NK-92 (cell line): ENCODE data around the gene INPP5F.
"Not testable (repeated sequence)": the region's sequence is repeated elsewhere in the genome, so short reads cannot be mapped to it uniquely, and the experiment has no call there.

Experiments
- DNase-seq: peaks from one replicate; lab custom pipeline; 2025; ENCODE audit not compliant: unreplicated experiment; lab: John Stamatoyannopoulos, UW

The INPP5F gene

GRCh38 chr10:119742947-119743648 is 17.2 kb downstream of the INPP5F start:
- no peak for DNase-seq

GRCh38 chr10:119747940-119748339 is 22.1 kb downstream of the INPP5F start:
- no peak for DNase-seq

DNA sequence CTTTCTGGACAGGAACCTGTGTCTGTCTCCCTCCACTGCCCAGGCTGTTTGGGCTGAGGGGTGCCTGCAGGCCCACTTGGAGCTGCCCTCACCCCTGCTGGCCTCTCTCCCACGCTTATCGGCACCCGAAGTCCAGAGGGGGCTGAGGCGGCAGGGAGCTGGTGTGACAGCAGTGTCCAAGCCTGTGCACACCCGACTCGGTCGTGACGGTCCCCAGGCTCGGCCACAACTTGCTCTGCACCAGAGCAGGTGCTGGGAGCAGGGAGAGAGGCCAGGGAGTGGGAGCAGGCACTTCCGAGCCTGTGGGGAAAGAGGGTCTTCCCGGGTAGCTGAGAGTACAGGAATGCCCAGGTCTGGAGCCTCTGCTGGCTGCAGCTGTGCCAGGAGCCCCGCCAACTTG is 23.0 kb downstream of the INPP5F start:
- no peak for DNase-seq

DNA sequence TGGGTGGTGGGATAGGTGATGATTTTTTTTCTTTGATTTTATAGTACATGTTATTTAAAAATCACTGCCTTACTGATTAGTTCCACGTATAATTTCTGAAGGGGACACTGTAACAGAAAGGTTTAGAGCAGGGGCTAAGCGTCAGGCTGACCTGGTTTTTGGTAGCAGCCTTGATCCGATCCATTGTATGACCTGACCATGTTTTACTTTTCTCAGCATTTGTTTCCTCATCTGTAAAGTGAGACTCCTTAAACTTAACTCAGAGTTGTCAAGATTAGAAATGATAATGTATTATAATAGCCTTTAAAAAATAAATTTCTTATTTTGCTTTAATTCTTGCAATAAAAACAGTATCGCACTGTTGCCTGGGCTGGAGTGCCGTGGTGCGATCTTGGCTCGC is 23.6 kb downstream of the INPP5F start:
- no peak for DNase-seq

DNA sequence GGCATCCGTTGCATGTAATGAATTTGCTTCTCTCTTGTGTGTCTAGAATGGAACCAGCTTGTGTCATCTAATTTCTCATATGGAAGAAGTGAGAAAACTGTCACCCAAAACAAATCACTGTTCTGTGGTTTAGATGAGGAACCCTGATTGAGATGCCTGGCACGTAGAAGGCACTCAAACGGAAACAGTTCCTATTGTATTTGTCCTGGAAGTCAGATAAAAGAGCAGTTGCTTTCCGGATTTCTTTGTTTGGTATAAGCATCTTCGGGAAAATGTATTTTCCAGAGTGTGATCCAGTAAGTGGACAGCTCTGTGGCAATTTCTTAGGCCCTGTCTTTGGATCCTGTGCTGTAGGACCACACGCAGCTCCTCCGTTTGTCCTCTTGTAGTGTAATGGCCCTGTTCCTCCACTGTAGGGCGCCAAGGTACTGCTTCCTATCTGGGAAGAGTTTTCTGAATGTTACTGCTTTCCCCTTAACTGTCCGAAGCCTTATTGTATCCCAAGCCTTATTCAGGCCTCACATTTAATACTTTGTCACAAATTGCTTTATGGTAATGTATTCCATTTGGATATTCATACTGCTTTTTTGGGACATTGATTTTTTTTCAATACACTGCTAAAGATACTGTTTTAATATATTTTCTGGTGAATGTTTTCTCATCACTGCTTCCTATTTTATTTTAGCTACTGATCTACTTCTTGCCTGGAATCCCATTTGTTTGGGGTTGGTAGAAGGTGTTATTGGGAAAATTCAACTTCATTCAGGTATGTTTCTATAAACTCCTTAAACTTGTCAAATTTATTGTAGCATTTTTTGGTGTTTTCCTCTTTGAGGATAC is 24.8 kb downstream of the INPP5F start:
- no peak for DNase-seq

- no peak for DNase-seq
Measured at GRCh38 chr10:119753309-119753708, 27.5 kb downstream of the INPP5F start.

DNA sequence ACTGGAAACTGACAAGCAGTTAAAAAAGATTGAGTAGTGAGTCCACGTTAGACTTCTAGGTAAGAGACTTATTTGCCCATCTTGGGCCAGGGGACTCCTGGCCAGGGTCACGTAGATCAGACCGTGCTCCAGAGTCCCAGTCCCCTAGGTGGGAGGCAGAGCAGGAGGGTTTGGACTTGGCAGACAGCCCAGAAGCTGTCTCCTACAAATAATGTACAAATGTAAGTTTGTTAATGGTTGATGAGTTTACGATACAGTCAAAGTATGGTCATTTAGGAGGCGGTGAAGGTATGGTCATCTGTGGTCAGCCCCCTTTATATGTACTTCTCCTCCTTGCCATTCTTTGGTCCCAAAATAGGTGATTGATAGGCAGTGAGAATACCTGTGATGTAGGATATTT is 28.2 kb downstream of the INPP5F start:
- no peak for DNase-seq

GRCh38 chr10:119754936-119755335 is 29.1 kb downstream of the INPP5F start:
- DNase-seq: no peak

- no peak for DNase-seq
Measured at GRCh38 chr10:119755446-119755845, 29.6 kb downstream of the INPP5F start.

DNA sequence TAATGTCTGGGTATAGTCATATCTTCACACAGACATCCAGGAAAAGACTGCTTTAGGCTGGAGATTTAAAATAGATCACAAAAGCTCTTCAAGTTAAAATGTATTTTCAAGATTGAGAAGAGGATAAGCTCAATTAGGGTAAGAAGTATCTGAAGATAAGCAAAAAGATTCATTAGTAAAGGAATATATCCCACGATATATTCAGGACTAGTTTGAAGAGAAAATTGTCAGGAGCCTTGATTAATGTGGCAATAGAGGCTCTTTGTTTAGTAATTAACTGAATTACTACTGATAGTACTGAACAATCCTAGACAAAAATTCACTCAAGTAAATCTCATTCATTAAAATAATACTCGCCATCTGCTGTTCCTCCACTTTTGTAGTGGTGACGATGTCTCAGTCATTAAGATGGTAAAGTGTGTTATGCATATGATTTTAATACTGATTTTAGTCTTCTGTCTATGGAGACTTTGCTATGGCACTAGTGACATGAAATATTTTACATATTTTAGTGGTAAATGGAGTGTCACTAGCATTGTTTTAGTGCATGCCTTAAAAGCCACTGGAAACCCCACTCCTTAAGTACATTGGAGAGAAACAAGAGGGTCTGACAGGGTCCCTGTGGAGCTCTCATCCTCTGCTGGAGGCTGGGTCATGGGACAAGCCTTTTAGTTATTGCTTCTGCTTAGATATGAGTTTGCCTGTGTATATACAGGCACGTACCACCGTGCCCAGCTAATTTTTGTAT is 32.8 kb downstream of the INPP5F start:
- DNase-seq: no peak

GRCh38 chr10:119759832-119760231 is 34.0 kb downstream of the INPP5F start:
- DNase-seq: no peak

DNA sequence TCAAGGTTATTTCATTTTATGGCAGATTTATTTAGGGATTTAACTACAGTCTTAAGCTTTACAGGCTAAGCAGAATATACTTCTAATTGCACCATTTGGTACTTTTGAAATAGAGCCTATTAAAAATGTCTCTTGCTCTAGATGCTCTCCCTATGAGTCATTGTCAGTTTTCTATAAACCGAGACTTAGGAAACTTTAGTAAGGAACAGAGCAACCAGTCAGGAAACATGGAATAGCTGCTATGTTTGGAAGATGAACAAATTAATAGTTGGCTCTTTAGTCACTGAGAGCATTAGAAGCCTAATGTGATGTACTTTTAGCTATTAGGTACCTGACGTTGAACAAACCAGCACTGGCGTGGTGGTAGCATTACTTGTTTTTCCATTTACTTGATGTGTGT is 35.3 kb downstream of the INPP5F start:
- DNase-seq: no peak

GRCh38 chr10:119762035-119762434 is 36.2 kb downstream of the INPP5F start:
- no peak for DNase-seq

DNA sequence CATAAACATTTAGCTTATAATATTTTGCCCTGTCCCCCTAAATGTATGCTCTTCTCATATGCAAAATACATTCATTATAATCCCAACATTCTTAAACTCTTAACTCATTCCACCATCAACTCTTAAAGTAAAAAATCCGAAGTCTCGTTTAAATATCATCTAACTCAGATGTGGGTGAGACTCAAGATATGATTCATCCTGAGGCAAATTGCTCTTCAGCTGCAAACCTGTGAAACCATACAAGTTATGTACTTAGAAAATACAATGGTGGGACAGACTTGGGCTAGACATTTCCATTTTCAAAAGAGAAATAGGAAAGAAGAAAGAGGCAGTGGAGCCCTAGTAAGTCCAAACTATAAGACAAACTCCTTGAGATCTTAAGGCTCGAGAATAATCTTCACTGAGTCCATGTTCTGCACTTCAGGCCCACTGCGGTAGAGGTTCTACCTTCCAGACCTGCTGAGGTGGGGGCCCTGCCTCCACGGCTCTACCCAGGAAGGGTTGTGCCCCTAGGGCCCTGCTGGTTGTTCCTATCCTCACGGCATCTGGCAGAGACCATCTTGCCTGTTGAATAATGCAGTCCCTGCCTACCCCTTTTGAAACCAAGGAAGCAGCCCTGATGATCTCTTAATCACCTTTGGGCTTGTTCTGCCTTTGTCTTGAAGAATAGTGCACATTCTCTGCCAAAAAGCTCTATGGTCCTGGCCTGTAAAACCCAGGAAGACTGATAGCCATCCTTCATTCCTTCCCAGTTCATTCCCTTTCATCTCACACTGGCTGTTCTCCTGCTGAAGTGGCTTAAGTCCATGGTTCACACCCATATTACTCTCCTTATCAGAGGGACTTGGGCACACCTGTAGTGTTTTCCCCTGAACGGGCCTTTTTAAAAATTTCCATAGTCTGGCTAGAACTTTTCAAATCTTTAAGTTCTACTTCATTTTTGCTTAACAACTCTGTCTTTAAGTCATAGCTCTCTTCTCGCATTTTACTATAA is 37.3 kb downstream of the INPP5F start:
- no peak for DNase-seq

DNA sequence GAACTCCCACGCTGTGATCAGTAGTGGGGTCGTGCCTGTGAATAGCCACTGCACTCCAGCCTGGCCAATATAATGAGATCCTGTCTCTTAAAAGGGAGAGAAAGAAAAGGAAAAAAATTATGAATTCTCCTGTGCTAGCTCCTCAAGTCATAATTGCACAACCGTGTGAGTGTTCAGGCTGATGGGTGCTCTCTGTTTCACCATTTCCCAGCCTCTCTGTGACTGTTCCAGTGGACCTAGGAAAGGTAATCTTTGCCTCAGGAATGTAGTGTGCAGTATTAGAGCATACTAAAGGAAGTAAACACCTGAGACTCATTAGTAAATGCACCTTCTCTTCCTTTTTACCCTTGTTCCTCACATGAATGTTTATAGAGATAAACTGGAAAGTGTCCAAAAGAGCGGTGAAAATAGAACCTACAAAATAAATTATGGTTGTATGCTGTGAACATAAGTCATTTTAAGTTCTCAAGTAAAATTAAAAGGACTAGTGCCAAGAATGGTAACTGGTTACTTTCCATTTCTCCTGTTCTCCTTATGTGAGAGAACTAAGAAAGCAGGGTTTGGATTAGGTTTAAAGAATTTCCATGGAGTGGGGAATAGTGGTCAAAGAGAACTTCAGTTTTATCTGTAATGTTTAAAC is 42.7 kb downstream of the INPP5F start:
- DNase-seq: no peak

GRCh38 chr10:119769886-119770285 is 44.0 kb downstream of the INPP5F start:
- DNase-seq: no peak

DNA sequence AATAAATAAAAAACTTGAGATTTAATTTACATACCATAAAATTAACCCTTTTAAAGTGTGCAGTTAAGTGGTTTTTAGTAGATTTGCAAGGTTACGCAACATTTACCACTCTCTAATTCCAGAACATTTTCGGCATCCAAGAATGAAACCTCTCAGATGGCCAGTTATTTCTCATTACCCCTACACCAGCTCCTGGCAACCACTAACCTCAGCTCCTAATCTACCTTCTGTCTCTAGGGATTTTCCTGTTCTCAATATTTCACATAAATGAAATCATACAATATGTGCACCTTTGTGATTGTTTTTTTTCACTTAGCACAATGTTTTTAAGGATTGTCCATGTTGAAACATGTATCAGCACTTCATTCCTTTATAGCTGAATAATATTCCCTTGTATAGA is 45.1 kb downstream of the INPP5F start:
- DNase-seq: no peak

GRCh38 chr10:119772334-119772733 is 46.5 kb downstream of the INPP5F start:
- DNase-seq: no peak

- not testable (repeated sequence) for DNase-seq
Measured at GRCh38 chr10:119773041-119773440, 47.2 kb downstream of the INPP5F start.

GRCh38 chr10:119775529-119775928 is 49.7 kb downstream of the INPP5F start:
- DNase-seq: no peak
